Type B pancreatic cell (in vitro differentiated cells): ENCODE results near the gene CRADD. TPM values are rescaled to one million over a fixed set of nuclear protein-coding genes. Genes with fewer than 3 reads are reported as not detected.

ENCODE experiments used
- DNase-seq: peaks from one replicate; pipeline ENCODE4 v3.0.0; 2021; ENCODE audit warnings: mixed read lengths; ENCODE audit not compliant: unreplicated experiment; ENCODE audit errors: extremely low spot score
- H3K27ac Mint-ChIP-seq: 2 replicates; pipeline ENCODE4 v1.8.0; 2021; ENCODE audit warnings: mild to moderate bottlenecking, mixed read lengths
- H3K27me3 Mint-ChIP-seq: 2 replicates; pipeline ENCODE4 v1.8.0; 2021; ENCODE audit warnings: mixed read lengths
- H3K36me3 Mint-ChIP-seq: 2 replicates; pipeline ENCODE4 v1.8.0; 2021; ENCODE audit warnings: mixed read lengths
- H3K4me1 Mint-ChIP-seq: one replicate; pipeline ENCODE4 v1.8.0; 2021; ENCODE audit warnings: mixed read lengths; ENCODE audit not compliant: unreplicated experiment
- H3K4me3 Mint-ChIP-seq: 2 replicates; pipeline ENCODE4 v1.8.0; 2021; ENCODE audit warnings: mild to moderate bottlenecking, mixed read lengths
- H3K9me3 Mint-ChIP-seq: 2 replicates; pipeline ENCODE4 v1.8.0; 2021; ENCODE audit warnings: mixed read lengths
- total RNA-seq: library from RNA; stranded (reverse); gene quantifications from 2 replicates; pipeline ENCODE4 v1.2.1, GENCODE V29; 2021; ENCODE audit warnings: low replicate concordance
- TF ChIP-seq, protein P1 (sequence below): fragments of 200-600 bp; sonication (generic); conservative IDR thresholded peaks from 2 replicates; pipeline ENCODE4 v1.5.0; 2021; ENCODE audit warnings: antibody characterized with exemption, mild to moderate bottlenecking

Gene CRADD
- total RNA-seq, 1 donor from 2014 or later = 8.1 TPM

DNA sequence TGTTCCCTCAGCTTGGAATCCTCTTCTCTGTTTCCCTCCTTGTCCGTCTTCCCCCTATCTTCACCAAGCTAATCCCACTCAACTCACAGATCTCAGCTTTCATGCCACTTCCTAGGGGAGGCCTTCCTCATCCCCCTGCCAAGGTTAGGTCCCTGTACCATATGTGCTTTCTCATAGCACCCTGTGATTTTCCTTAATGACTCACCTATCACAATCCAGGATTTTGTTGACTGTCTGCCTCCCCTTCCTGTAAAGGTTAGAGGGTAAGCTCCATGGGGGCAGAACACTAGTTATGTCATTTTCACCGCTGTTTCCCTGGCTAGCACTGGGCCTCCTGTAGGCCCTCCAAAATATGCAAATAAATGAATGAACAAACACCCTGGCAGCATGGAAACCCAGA, 57.6 kb downstream of the CRADD start:
- peaks cover 3% of the 10 kb centered on the region for H3K27me3 Mint-ChIP-seq
- no peak for DNase-seq

GRCh38 chr12:93736640-93737178, 59.5 kb downstream of the CRADD start:
- Mint-ChIP-seq H3K4me3 (no peak overlapping the region), H3K27ac (no peak overlapping the region), H3K36me3 (no peaks in the 10 kb centered on the region), H3K9me3 (no peaks in the 10 kb centered on the region), H3K27me3 (peaks cover 11% of the 10 kb centered on the region), H3K4me1 (peaks cover 13% of the 10 kb centered on the region)
- DNase-seq = no peak
- TF ChIP-seq, protein P1, sequence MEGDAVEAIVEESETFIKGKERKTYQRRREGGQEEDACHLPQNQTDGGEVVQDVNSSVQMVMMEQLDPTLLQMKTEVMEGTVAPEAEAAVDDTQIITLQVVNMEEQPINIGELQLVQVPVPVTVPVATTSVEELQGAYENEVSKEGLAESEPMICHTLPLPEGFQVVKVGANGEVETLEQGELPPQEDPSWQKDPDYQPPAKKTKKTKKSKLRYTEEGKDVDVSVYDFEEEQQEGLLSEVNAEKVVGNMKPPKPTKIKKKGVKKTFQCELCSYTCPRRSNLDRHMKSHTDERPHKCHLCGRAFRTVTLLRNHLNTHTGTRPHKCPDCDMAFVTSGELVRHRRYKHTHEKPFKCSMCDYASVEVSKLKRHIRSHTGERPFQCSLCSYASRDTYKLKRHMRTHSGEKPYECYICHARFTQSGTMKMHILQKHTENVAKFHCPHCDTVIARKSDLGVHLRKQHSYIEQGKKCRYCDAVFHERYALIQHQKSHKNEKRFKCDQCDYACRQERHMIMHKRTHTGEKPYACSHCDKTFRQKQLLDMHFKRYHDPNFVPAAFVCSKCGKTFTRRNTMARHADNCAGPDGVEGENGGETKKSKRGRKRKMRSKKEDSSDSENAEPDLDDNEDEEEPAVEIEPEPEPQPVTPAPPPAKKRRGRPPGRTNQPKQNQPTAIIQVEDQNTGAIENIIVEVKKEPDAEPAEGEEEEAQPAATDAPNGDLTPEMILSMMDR = no peak

More for the DNA sequence above, 57.6 kb downstream of the CRADD start:
- H3K27ac Mint-ChIP-seq = no peak overlapping the region
- TF ChIP-seq, protein P1 = no peak
- H3K36me3 Mint-ChIP-seq = no peaks in the 10 kb centered on the region
- no peak overlapping the region for H3K4me3 Mint-ChIP-seq
- H3K9me3 Mint-ChIP-seq = no peaks in the 10 kb centered on the region
- H3K4me1 Mint-ChIP-seq = peaks cover 4% of the 10 kb centered on the region

GRCh38 chr12:93737457-93738198, 60.5 kb downstream of the CRADD start:
- H3K27me3 Mint-ChIP-seq = peaks cover 13% of the 10 kb centered on the region
- H3K4me3 Mint-ChIP-seq = no peak overlapping the region
- H3K36me3 Mint-ChIP-seq = no peaks in the 10 kb centered on the region
- DNase-seq = no peak
- H3K9me3 Mint-ChIP-seq = no peaks in the 10 kb centered on the region
- TF ChIP-seq, protein P1 = no peak
- peaks cover 16% of the 10 kb centered on the region for H3K4me1 Mint-ChIP-seq
- no peak overlapping the region for H3K27ac Mint-ChIP-seq

- Mint-ChIP-seq H3K27me3 (peaks cover 15% of the 10 kb centered on the region), H3K4me3 (no peak overlapping the region), H3K9me3 (no peaks in the 10 kb centered on the region), H3K4me1 (peaks cover 16% of the 10 kb centered on the region), H3K27ac (no peak overlapping the region), H3K36me3 (no peaks in the 10 kb centered on the region)
- no peak for DNase-seq
- TF ChIP-seq, protein P1 = no peak
Observed at GRCh38 chr12:93738199-93739058, 61.3 kb downstream of the CRADD start.

DNA sequence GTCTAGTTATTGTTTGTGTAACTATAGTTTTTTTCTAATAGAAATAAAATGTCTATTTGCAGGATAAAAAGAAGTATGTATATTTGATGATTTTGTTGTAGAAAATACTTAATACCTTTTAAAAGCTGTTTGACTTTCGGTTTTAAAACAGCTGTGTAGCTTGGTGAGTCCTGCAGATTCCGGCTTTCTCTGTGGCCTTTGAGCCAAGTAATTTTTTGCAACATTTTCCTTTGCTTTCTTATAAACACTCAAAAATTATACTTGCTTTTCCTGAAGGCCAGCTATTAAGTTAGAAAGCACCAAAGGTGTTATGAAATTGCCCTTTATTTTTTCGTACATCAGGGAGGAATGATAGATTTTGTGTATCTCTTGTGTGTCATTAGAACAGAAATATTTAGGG, 63.6 kb downstream of the CRADD start:
- no peak for DNase-seq
- Mint-ChIP-seq H3K9me3 (no peaks in the 10 kb centered on the region), H3K36me3 (no peaks in the 10 kb centered on the region), H3K4me1 (peaks cover 12% of the 10 kb centered on the region), H3K27me3 (peaks cover 15% of the 10 kb centered on the region), H3K27ac (no peak overlapping the region), H3K4me3 (peak overlapping the region; percentile 29)
- TF ChIP-seq, protein P1 = no peak
